Neural progenitor cell (in vitro differentiated cells): ENCODE data around the gene ALDH3A1. TPM values are rescaled to one million over a fixed set of nuclear protein-coding genes. Genes with fewer than 3 reads are reported as not detected.
A peak's percentile ranks its signal among the peaks of the same experiment; 100 is the strongest.

Experiments
- DNase-seq: peaks from one replicate; pipeline ENCODE4 v3.0.0-alpha.2; 2016; ENCODE audit warnings: low spot score
- H2AFZ ChIP-seq: fragments of 200-600 bp; sonication (generic); replicated peaks from 2 replicates; pipeline ENCODE4 v1.6.1; 2016; ENCODE audit warnings: antibody characterized with exemption
- H3F3A ChIP-seq: fragments of 200-600 bp; sonication (generic); 2 replicates; pipeline ENCODE4 v1.6.1; 2016; ENCODE audit warnings: antibody characterized with exemption, low read depth
- H3K27ac ChIP-seq: fragments of 200-600 bp; sonication (generic); 2 replicates; pipeline ENCODE4 v1.5.1; 2016; ENCODE audit warnings: mild to moderate bottlenecking
- H3K27me3 ChIP-seq: fragments of 200-600 bp; sonication (generic); 2 replicates; pipeline ENCODE4 v1.6.1; 2016; ENCODE audit warnings: mild to moderate bottlenecking, moderate library complexity
- H3K36me3 ChIP-seq: fragments of 200-600 bp; sonication (generic); 2 replicates; pipeline ENCODE4 v1.5.1; 2016
- H3K4me1 ChIP-seq: fragments of 200-600 bp; sonication (generic); 2 replicates; pipeline ENCODE4 v1.6.1; 2016; ENCODE audit warnings: mixed run types
- H3K4me2 ChIP-seq: fragments of 200-600 bp; sonication (generic); 2 replicates; pipeline ENCODE4 v1.6.1; 2016
- H3K4me3 ChIP-seq: fragments of 200-600 bp; sonication (generic); 2 replicates; pipeline ENCODE4 v1.5.1; 2016
- H3K79me2 ChIP-seq: fragments of 200-600 bp; sonication (generic); 2 replicates; pipeline ENCODE4 v1.6.1; 2016; ENCODE audit warnings: low read depth
- H3K9ac ChIP-seq: fragments of 200-600 bp; sonication (generic); 2 replicates; pipeline ENCODE4 v1.6.1; 2016
- H3K9me3 ChIP-seq: fragments of 200-600 bp; sonication (generic); 2 replicates; pipeline ENCODE4 v1.5.1; 2016; ENCODE audit warnings: low read depth
- H4K20me1 ChIP-seq: fragments of 200-600 bp; sonication (generic); 2 replicates; pipeline ENCODE4 v1.6.1; 2016; ENCODE audit warnings: low read depth
- H3K27ac Mint-ChIP-seq: 3 replicates; pipeline ENCODE4 v1.8.0; 2021; ENCODE audit warnings: mixed read lengths
- H3K27me3 Mint-ChIP-seq: 2 replicates; pipeline ENCODE4 v1.8.0; 2022; ENCODE audit warnings: low read depth, mild to moderate bottlenecking, inconsistent platforms, moderate library complexity, mixed read lengths; ENCODE audit not compliant: insufficient read depth
- H3K36me3 Mint-ChIP-seq: 3 replicates; pipeline ENCODE4 v1.8.0; 2021; ENCODE audit warnings: mixed read lengths
- H3K4me1 Mint-ChIP-seq: 3 replicates; pipeline ENCODE4 v1.8.0; 2021; ENCODE audit warnings: mixed read lengths
- H3K4me3 Mint-ChIP-seq: 3 replicates; pipeline ENCODE4 v1.8.0; 2021; ENCODE audit warnings: mild to moderate bottlenecking, moderate library complexity, mixed read lengths
- H3K9me3 Mint-ChIP-seq: 3 replicates; pipeline ENCODE4 v1.8.0; 2020; ENCODE audit warnings: mixed read lengths
- EZH2 ChIP-seq: fragments of 200-600 bp; sonication (generic); IDR thresholded peaks from 2 replicates; pipeline ENCODE4 v1.6.1; 2017; ENCODE audit warnings: antibody characterized with exemption, mild to moderate bottlenecking, moderate library complexity
- EZH2phosphoT487 ChIP-seq: fragments of 200-600 bp; sonication (generic); IDR thresholded peaks from 2 replicates; pipeline ENCODE4 v1.6.1; 2017; ENCODE audit warnings: antibody characterized with exemption
- total RNA-seq: library from RNA; depleted of rRNA; stranded (reverse); fragments of >200 nt; gene quantifications from 2 replicates; pipeline ENCODE4 v1.2.3, GENCODE V29; 2015; ENCODE audit warnings: low replicate concordance
- TF ChIP-seq, protein P1 (sequence below): fragments of 200-600 bp; sonication (generic); IDR thresholded peaks from 2 replicates; pipeline ENCODE4 v1.5.1; 2017; ENCODE audit warnings: antibody characterized with exemption, mild to moderate bottlenecking

Gene ALDH3A1
- total RNA-seq, 1 donor from 2014 or later: not detected

DNA sequence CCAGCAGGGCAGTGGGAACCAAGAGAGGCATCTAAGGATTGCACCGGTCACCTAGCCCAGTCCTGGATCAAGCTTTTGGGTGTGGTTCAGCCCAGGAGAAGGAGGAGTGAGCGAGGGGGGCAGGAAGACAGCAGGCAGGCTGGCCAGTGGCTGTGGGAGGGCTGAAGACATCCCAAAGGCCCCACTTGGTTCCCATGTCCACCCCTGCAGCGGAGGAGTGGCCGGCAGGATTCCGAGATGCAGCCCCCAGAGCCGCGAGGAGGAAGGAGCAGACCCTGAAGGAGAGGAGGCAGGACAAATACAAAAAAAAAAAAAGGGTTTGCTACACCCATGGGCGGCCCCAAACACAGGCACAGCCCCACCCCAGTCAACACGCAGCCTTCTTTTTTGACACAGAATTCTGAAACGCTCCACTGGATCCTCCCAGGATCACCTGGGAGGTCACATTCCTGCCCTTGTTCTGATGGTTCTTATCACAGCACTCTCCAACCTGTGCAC is 30.6 kb downstream of the ALDH3A1 start:
- Mint-ChIP-seq H3K4me1 (peaks cover 28% of the 10 kb centered on the region), H3K36me3 (no peaks in the 10 kb centered on the region), H3K27me3 (peaks cover 13% of the 10 kb centered on the region), H3K27ac (peak overlapping the region; percentile 51), H3K4me3 (no peak overlapping the region), H3K9me3 (no peaks in the 10 kb centered on the region)
- Histone ChIP-seq H3F3A (no peaks in the 10 kb centered on the region), H3K9me3 (no peaks in the 10 kb centered on the region), H3K79me2 (no peaks in the 10 kb centered on the region), H3K27ac (no peak overlapping the region), H2AFZ (no peak overlapping the region), H3K27me3 (no peaks in the 10 kb centered on the region), H4K20me1 (no peaks in the 10 kb centered on the region), H3K4me2 (no peak overlapping the region), H3K4me1 (peaks cover 25% of the 10 kb centered on the region), H3K9ac (no peak overlapping the region), H3K36me3 (no peaks in the 10 kb centered on the region), H3K4me3 (no peak overlapping the region)
- no peak for DNase-seq
- TF ChIP-seq EZH2phosphoT487 (no peak), EZH2 (no peak)
- TF ChIP-seq, protein P1, sequence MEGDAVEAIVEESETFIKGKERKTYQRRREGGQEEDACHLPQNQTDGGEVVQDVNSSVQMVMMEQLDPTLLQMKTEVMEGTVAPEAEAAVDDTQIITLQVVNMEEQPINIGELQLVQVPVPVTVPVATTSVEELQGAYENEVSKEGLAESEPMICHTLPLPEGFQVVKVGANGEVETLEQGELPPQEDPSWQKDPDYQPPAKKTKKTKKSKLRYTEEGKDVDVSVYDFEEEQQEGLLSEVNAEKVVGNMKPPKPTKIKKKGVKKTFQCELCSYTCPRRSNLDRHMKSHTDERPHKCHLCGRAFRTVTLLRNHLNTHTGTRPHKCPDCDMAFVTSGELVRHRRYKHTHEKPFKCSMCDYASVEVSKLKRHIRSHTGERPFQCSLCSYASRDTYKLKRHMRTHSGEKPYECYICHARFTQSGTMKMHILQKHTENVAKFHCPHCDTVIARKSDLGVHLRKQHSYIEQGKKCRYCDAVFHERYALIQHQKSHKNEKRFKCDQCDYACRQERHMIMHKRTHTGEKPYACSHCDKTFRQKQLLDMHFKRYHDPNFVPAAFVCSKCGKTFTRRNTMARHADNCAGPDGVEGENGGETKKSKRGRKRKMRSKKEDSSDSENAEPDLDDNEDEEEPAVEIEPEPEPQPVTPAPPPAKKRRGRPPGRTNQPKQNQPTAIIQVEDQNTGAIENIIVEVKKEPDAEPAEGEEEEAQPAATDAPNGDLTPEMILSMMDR: no peak

GRCh38 chr17:19717031-19717360 is 31.1 kb downstream of the ALDH3A1 start:
- Mint-ChIP-seq H3K9me3 (no peaks in the 10 kb centered on the region), H3K36me3 (no peaks in the 10 kb centered on the region), H3K4me3 (no peak overlapping the region), H3K27me3 (peaks cover 13% of the 10 kb centered on the region), H3K4me1 (peaks cover 30% of the 10 kb centered on the region), H3K27ac (no peak overlapping the region)
- no peak for DNase-seq
- no peak overlapping the region for H3K4me2 ChIP-seq
- no peaks in the 10 kb centered on the region for H3F3A ChIP-seq
- H3K36me3 ChIP-seq: no peaks in the 10 kb centered on the region
- TF ChIP-seq, protein P1: no peak
- TF ChIP-seq EZH2phosphoT487 (no peak), EZH2 (no peak)
- H2AFZ ChIP-seq: no peak overlapping the region
- no peaks in the 10 kb centered on the region for H3K9me3 ChIP-seq
- peaks cover 25% of the 10 kb centered on the region for H3K4me1 ChIP-seq
- H3K27ac ChIP-seq: no peak overlapping the region
- no peaks in the 10 kb centered on the region for H3K79me2 ChIP-seq
- no peaks in the 10 kb centered on the region for H4K20me1 ChIP-seq
- no peak overlapping the region for H3K4me3 ChIP-seq
- no peaks in the 10 kb centered on the region for H3K27me3 ChIP-seq
- H3K9ac ChIP-seq: no peak overlapping the region

DNA sequence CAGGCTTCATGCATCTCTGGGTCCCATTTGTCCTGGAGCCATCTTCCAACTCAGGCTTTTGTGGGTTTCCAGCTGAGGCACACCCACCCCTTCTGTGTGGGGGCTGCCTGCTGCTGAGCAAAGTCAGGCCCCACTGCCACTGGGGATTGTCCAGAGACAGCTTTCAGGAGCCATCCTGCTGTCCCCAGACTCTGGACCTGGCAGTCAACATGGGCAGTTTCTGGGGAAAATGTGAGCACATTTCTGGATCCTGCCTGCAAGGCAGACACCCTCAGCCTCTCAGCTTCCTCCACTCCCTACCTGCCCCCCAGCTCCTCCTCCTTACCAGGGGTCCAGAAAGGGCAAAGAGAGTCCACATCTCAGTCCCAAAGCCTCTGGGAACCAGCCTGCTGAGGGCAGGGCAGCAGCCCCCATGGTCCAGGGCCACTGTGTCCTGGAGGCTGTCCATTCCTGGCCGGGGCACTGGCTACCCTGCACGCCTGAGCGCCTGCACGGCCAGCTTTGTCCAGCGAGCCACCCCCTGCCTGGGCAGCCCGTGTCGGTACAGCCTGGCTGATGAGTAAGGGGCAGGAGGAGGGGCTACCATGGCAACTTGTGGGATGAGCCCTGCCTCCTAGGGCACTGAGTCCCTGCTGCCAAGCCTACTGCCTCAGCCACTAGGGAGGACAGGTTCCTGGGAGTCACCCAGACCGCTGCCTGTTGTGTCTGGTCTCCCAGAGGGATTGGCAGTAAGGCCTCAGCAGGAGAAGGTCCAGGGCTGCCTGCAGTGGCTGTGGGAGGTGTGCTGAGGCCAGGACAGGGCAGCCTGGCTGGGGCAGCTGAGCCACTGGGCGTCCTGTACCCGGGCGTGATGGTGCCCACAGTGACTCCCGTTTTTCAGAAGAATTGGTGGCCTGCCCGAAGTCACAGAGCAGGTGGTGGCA is 31.7 kb downstream of the ALDH3A1 start, which contains the start of gene SLC47A2:
Gene SLC47A2 (minus strand): TSS at position 477 of the 923 bp plus-strand sequence. CDS start 29 bp downstream, at position 448.
- Mint-ChIP-seq H3K4me1 (peaks cover 30% of the 10 kb centered on the region), H3K4me3 (no peak within 1 kb of the TSS), H3K9me3 (no peaks in the 10 kb centered on the region), H3K27ac (no peak within 1 kb of the TSS), H3K27me3 (peaks cover 13% of the 10 kb centered on the region), H3K36me3 (no peaks in the 10 kb centered on the region)
- Histone ChIP-seq H3K4me1 (peaks cover 25% of the 10 kb centered on the region), H3K27me3 (no peaks in the 10 kb centered on the region), H4K20me1 (no peaks in the 10 kb centered on the region), H3F3A (no peaks in the 10 kb centered on the region), H3K9ac (no peak within 1 kb of the TSS), H3K36me3 (no peaks in the 10 kb centered on the region), H3K79me2 (no peaks in the 10 kb centered on the region), H3K9me3 (no peaks in the 10 kb centered on the region), H2AFZ (peak within 1 kb of the TSS; percentile 70), H3K27ac (no peak within 1 kb of the TSS), H3K4me2 (peak within 1 kb of the TSS; percentile 38), H3K4me3 (no peak within 1 kb of the TSS)
- DNase-seq: peak; percentile 72
- TF ChIP-seq, protein P1: no peak
- TF ChIP-seq EZH2phosphoT487 (no peak), EZH2 (no peak)
